NCI-H1092 (cell line): ENCODE measurements around the gene DENND1B.

Experiments
- DNase-seq: peaks from one replicate; lab custom pipeline; 2025; lab: John Stamatoyannopoulos, UW

The DENND1B gene

GRCh38 chr1:197467881-197468280, 307.4 kb downstream of the DENND1B start:
- no peak for DNase-seq

- no peak for DNase-seq
Observed at GRCh38 chr1:197466813-197467212, 308.5 kb downstream of the DENND1B start.

- DNase-seq: peak; percentile 42
Observed at GRCh38 chr1:197465528-197466327, 309.6 kb downstream of the DENND1B start.

- DNase-seq: no peak
Observed at GRCh38 chr1:197464044-197464443, 311.2 kb downstream of the DENND1B start.

- DNase-seq: no peak
Observed at GRCh38 chr1:197463142-197463541, 312.1 kb downstream of the DENND1B start.

- DNase-seq: no peak
Observed at GRCh38 chr1:197462539-197462938, 312.7 kb downstream of the DENND1B start.
